CD4-positive, alpha-beta T cell treated with Interleukin-2 at 100 ng/mL for 4 hours (primary cell): Measurements from ENCODE around the gene TNPO3.
A peak's percentile ranks its signal among the peaks of the same experiment; 100 is the strongest.
"Not testable (repeated sequence)": the region's sequence is repeated elsewhere in the genome, so short reads cannot be mapped to it uniquely, and the experiment has no call there.

ENCODE experiments used
- DNase-seq: peaks from one replicate; pipeline ENCODE4 v3.0.0-alpha.2; 2020; ENCODE audit warnings: low spot score

The TNPO3 gene

GRCh38 chr7:128959296-128959695 is 95.6 kb downstream of the TNPO3 start:
- DNase-seq: no peak

DNA sequence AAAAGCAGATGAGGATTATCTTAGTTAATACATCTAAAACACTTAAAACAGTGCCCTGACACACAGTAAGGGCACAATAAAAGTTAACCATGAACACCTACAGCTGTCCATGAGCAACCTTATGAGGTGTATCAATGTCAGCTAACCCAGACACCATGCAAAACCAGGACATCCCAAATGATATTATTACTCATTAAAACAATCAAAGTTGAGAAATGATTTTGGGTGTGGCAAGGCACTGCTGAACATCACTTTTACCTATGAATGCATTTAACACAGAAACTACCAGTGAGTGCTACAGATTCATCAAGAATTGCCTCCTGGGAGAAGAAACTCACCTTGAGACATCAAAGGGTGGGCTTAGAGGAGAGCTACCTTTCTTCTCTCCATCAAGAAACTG is 98.9 kb downstream of the TNPO3 start:
- DNase-seq: no peak

DNA sequence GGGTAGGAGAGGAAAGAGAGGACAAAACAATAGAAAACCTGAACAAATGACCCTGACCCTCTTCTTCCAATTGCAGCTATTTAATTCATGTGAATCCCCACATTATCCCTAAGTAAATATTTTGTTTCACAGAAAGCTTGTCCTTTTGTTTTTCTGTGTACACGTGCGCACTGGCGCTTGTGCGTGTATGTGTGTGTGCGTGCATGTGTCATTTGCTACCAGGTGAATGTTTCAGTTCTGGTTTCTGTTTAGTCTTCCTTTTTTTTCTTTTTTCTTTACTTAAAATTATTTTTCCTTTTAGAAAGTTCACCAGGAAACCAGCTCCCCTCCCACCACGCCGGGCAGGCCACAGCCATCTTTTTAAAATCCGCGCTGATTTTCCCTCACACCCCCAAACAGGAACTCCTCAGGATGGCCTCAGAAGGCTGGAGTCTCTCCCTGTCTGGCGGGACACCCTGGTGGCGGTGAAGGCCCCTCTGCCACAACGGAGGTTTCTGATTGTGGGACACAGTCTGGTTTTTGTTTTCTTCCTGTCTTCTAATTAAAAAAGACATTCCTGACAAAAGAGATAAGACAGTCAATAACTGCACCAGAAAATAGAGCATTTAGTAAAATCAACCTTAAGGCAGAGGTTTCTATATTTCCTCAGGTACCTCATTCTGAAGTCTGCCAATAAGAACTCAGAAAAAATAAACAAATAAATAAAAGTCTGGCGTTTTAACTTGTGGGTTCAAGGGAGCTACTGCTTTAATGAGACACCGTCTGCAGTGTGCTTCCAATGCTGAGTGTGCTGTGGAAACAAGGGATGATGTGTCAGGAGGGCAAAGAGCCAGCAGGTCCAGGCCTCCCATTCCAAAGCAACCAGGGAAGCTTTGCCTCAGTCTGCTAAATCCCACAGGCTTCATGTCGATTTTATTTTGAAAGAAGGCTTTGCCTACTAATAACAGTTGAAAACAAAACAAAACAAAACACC is 99.8 kb downstream of the TNPO3 start:
- no peak for DNase-seq

- no peak for DNase-seq
Measured at GRCh38 chr7:128954150-128954549, 100.8 kb downstream of the TNPO3 start.

GRCh38 chr7:128951296-128951695 is 103.6 kb downstream of the TNPO3 start:
- no peak for DNase-seq

DNA sequence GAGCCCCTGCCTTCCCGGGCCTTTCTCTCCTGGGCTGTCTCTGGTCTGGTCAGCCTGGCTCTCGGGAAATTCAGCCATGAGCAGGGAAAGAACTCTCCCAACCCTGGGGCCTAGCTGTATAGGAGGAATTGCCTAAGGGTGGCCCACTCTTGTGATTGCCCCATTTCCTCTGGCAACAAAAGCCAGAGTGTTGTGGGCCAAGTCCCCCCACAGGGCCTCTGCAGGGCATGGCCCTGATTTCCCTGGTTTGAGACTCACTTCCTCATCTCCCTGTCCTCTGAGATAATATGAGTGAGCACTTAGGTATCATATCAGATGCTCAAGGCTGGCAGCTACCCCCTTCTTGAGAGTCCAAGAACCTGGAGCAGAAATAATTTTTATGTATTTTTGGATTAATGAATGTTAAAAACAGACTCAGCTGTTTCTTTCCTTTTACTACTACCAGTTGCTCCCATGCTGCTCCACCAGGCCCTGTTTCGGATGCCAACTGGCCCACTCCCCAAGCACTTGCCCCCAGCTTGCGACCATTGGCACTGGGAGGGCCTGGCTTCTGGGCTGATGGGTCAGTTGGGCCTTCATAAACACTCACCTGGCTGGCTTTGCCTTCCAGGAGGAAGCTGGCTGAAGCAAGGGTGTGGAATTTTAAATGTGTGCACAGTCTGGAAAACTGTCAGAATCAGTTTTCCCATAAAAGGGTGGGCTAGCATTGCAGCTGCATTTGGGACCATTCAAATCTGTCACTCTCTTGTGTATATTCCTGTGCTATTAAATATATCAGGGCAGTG is 105.7 kb downstream of the TNPO3 start:
- DNase-seq: no peak

DNA sequence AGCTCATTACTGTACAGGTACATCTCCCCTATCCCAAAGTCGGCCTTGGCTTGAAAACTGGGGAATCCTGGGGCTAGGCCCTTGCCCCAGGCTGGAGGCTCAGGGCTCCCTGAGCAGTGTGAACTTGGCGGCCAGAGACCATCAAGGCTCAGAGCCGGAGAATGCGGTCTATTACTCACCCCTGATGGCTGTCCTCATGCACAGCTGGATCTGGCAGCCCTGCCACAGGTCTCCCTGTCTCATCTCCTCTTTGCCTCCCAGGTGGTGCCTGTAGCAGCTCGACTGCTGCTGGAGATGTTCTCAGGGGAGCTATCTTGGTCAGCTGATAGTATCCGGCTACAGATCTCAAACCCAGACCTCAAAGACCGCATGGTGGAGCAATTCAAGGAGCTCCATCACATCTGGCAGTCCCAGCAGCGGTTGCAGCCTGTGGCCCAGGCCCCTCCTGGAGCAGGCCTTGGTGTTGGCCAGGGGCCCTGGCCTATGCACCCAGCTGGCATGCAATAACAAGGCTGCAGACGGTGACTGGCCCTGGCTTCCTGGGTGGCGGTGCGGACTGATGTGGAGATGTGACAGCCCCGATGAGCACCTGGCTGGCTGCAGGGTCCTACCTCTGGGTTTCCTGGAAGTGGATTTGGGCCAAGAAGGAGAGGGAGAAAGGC is 106.5 kb downstream of the TNPO3 start:
- no peak for DNase-seq

DNA sequence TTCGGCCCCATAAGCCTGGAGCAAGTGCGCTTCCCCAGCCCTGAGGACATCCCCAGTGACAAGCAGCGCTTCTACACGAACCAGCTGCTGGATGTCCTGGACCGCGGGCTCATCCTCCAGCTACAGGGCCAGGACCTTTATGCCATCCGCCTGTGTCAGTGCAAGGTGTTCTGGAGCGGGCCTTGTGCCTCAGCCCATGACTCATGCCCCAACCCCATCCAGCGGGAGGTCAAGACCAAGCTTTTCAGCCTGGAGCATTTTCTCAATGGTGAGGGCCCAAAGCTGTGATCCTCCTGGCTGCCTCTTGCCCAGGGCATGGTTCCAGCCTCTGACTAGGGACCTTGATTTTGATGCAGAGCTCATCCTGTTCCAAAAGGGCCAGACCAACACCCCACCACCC is 107.1 kb downstream of the TNPO3 start:
- DNase-seq: no peak

GRCh38 chr7:128946936-128947830 is 107.7 kb downstream of the TNPO3 start:
- no peak for DNase-seq

DNA sequence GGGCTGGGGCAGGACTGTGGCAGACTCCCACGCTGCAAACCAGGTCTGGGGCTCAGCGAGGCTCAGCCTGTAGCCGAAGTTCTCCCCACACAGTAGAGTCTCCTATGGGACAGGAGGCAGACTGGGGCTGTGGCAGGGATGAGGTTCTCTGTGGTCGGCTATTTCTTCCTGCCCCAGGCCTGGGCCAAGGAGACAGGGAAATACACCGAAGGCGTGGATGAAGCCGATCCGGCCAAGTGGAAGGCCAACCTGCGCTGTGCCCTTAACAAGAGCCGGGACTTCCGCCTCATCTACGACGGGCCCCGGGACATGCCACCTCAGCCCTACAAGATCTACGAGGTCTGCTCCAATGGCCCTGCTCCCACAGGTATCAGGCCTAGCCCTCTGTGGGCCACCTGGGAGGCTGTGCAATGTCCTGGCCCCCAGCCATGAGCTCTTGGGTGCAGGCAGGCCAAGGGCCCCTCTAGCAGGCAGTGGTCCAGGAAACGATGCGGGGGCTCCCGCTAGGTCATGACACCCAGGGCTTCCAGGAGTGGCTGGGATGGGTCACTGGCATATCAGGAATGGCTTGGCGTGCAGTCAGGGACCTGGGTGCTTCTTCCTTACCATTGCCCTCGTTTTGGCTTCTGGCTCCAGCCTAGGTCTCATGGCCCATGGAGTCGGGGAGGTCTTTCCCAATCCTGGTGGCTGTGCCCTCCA is 109.1 kb downstream of the TNPO3 start:
- DNase-seq: no peak

GRCh38 chr7:128944487-128945236 is 110.2 kb downstream of the TNPO3 start:
- no peak for DNase-seq

GRCh38 chr7:128943251-128943650 is 111.7 kb downstream of the TNPO3 start:
- DNase-seq: not testable (repeated sequence)

- DNase-seq: no peak
Measured at GRCh38 chr7:128941946-128942526, 112.9 kb downstream of the TNPO3 start.

DNA sequence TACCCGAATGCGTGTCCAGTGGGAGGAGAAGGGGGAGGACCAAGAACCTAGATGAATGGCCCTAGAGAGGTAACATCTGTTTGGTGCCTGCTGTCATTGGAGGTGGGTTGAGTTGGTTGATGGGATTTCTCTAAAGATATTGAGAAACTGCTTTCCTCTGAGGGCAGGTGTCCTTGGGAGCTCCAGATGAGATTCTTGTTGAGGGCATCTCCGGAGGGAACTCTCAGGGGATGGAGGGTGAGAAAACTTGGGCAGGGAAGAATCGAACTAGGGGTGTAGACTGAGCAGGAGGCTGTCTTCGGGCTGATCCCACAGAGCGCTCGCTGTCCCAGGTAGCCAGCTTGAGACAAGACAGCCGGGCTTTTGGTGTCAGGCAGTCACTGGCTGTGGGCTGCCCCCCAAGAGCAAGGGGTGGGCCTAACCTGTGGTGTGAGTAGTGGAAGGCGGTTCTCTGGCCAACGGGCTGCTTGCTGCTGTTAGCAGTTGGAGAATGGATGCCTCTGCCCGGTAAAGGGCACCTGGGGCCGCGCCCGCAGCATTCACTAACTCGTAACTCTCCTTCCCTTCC is 113.5 kb downstream of the TNPO3 start:
- DNase-seq: no peak

DNA sequence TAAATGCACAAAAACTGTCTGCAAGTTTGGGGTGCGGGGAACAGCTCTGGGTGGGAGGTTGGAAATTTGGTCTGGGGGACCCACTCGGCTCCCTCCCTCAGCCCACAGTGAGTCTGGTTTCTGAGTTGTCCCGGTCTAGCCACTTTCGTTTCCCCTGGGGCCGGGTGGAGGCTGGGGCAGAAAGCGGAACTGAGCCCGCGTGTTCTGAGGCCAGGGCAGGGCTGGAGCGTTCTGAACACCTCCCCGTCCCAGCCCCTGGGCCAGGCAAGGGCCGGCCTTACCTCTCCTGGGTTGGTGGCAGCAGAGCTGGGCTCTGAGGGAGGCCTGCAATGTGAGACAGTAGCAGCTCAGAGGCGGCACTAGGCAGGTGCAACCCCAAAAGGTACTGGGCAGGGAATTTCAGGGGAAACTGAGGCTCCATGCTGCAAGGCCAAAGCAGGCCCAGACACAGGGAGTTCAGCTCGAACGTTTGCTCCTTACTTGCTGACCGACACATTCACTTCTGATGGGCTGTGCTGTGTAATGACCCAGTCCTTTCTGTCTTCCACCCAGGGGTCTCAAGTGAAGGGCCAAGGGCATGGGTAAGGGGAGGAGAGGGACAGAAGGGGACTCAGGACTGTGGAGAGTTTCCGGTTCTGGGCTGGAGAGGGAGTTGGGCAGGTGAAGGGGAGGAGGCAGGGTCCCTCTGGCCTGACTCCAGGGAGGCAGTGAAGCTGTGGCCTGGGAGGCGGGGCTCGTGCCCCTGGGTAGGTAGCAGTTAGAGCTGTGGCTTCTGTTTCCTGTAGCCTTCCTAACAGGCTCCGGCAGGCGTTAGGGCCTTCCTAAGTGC is 114.2 kb downstream of the TNPO3 start:
- DNase-seq: peak; percentile 35

GRCh38 chr7:128939861-128940410 is 115.0 kb downstream of the TNPO3 start:
- no peak for DNase-seq

- peak; percentile 19 for DNase-seq
Measured at GRCh38 chr7:128939075-128939860, 115.6 kb downstream of the TNPO3 start.
